Stimulated activated CD4-positive, alpha-beta T cell treated with anti-CD3 and anti-CD28 coated beads, Interleukin-15, amount 100 ng/mL, for 1 hour (primary cell): Measurements from ENCODE around the gene TUBE1.
"Not testable (repeated sequence)": the region's sequence is repeated elsewhere in the genome, so short reads cannot be mapped to it uniquely, and the experiment has no call there.

Experiments
- DNase-seq, 2 donors: peaks; one replicate each; pipeline ENCODE4 v3.0.0-alpha.2; 2020; ENCODE audit warnings: low read depth in 1 of 2, low spot score in 1 of 2

Gene TUBE1

GRCh38 chr6:112065426-112065986 is 21.8 kb downstream of the TUBE1 start:
- no peak for DNase-seq

GRCh38 chr6:112062966-112063365 is 24.3 kb downstream of the TUBE1 start:
- no peak for DNase-seq

GRCh38 chr6:112061605-112062004 is 25.7 kb downstream of the TUBE1 start:
- DNase-seq: no peak

- no peak for DNase-seq
These were observed 28.8 kb downstream of the TUBE1 start for GRCh38 chr6:112058243-112059032.

GRCh38 chr6:112054555-112055190 is 32.6 kb downstream of the TUBE1 start:
- DNase-seq: no peak

GRCh38 chr6:112054001-112054400 is 33.3 kb downstream of the TUBE1 start, which contains the start of gene CCN6:
Gene CCN6 (plus strand): TSS chr6:112054104. CDS start chr6:112054358, 254 bp downstream.
- DNase-seq: no peak

GRCh38 chr6:112051251-112051740 is 36.0 kb downstream of the TUBE1 start:
- DNase-seq: not testable (repeated sequence)

- DNase-seq: no peak
These were observed 36.9 kb downstream of the TUBE1 start for GRCh38 chr6:112050429-112050828.

GRCh38 chr6:112049996-112050395 is 37.3 kb downstream of the TUBE1 start:
- no peak for DNase-seq

- DNase-seq: no peak
These were observed 38.1 kb downstream of the TUBE1 start for GRCh38 chr6:112049026-112049799.

GRCh38 chr6:112047523-112047922 is 39.8 kb downstream of the TUBE1 start:
- DNase-seq: not testable (repeated sequence)

GRCh38 chr6:112044856-112045255 is 42.4 kb downstream of the TUBE1 start:
- DNase-seq: no peak

GRCh38 chr6:112044196-112044595 is 43.1 kb downstream of the TUBE1 start:
- no peak for DNase-seq

GRCh38 chr6:112043032-112044007 is 44.0 kb downstream of the TUBE1 start:
- DNase-seq: peak; percentile 78 to 79

GRCh38 chr6:112041535-112041934 is 45.7 kb downstream of the TUBE1 start:
- DNase-seq: no peak

GRCh38 chr6:112040956-112041355 is 46.3 kb downstream of the TUBE1 start:
- no peak for DNase-seq

- DNase-seq: no peak
These were observed 47.9 kb downstream of the TUBE1 start for GRCh38 chr6:112039431-112039770.

- DNase-seq: no peak
These were observed 48.4 kb downstream of the TUBE1 start for GRCh38 chr6:112038756-112039430.

- DNase-seq: no peak
These were observed 49.0 kb downstream of the TUBE1 start for GRCh38 chr6:112038268-112038667.

- DNase-seq: no peak
These were observed 49.5 kb downstream of the TUBE1 start for GRCh38 chr6:112037783-112038216.
